Smooth muscle cell (in vitro differentiated cells): ENCODE measurements around the gene CACNA1C. TPM values are rescaled to one million over a fixed set of nuclear protein-coding genes. Genes with fewer than 3 reads are reported as not detected.
A peak's percentile ranks its signal among the peaks of the same experiment; 100 is the strongest.

Experiments
- DNase-seq: peaks from one replicate; lab custom pipeline; 2025; ENCODE audit not compliant: unreplicated experiment; lab: John Stamatoyannopoulos, UW
- H2AFZ ChIP-seq: fragments of 200-600 bp; sonication (generic); 2 replicates; pipeline ENCODE4 v1.6.0; 2016; ENCODE audit warnings: antibody characterized with exemption, low read depth, mild to moderate bottlenecking
- H3F3A ChIP-seq: fragments of 200-600 bp; sonication (generic); 2 replicates; pipeline ENCODE4 v1.6.0; 2017; ENCODE audit warnings: antibody characterized with exemption, low read depth
- H3K27ac ChIP-seq: fragments of 200-600 bp; sonication (generic); 2 replicates; pipeline ENCODE4 v1.5.1; 2016; ENCODE audit warnings: low read depth, mild to moderate bottlenecking
- H3K27me3 ChIP-seq: fragments of 200-600 bp; sonication (generic); 2 replicates; pipeline ENCODE4 v1.6.1; 2016; ENCODE audit warnings: low read depth, mild to moderate bottlenecking
- H3K36me3 ChIP-seq: fragments of 200-600 bp; sonication (generic); 2 replicates; pipeline ENCODE4 v1.5.1; 2016; ENCODE audit warnings: low read depth
- H3K4me1 ChIP-seq: fragments of 200-600 bp; sonication (generic); 2 replicates; pipeline ENCODE4 v1.5.1; 2016; ENCODE audit warnings: low read depth
- H3K4me2 ChIP-seq: fragments of 200-600 bp; sonication (generic); 2 replicates; pipeline ENCODE4 v1.6.0; 2016; ENCODE audit warnings: mild to moderate bottlenecking
- H3K4me3 ChIP-seq: fragments of 200-600 bp; sonication (generic); 2 replicates; pipeline ENCODE4 v1.5.1; 2016; ENCODE audit warnings: mild to moderate bottlenecking
- H3K79me2 ChIP-seq: fragments of 200-600 bp; sonication (generic); 2 replicates; pipeline ENCODE4 v1.6.0; 2016; ENCODE audit warnings: low read depth, mild to moderate bottlenecking
- H3K9ac ChIP-seq: fragments of 200-600 bp; sonication (generic); 2 replicates; pipeline ENCODE4 v1.6.0; 2016; ENCODE audit warnings: low read depth
- H3K9me3 ChIP-seq: fragments of 200-600 bp; sonication (generic); replicated peaks from 2 replicates; pipeline ENCODE4 v1.5.1; 2016; ENCODE audit warnings: low read depth
- H4K20me1 ChIP-seq: fragments of 200-600 bp; sonication (generic); 2 replicates; pipeline ENCODE4 v1.6.0; 2016; ENCODE audit warnings: low read depth
- CTCF ChIP-seq: fragments of 200-600 bp; sonication (generic); IDR thresholded peaks from 2 replicates; pipeline ENCODE4 v1.5.1; 2017; ENCODE audit warnings: borderline replicate concordance, mild to moderate bottlenecking, antibody characterized with exemption; ENCODE audit not compliant: insufficient read depth, poor library complexity, severe bottlenecking
- WGBS: methylation state at CpG from one replicate; pipeline ENCODE4 v1.1.7; 2016; ENCODE audit warnings: low lambda C conversion rate; 5-methylcytosine and 5-hydroxymethylcytosine counted together
- polyA plus RNA-seq: library from polyadenylated mRNA; unstranded; fragments of >200 nt; fragmentation: Nextera tagmentation; extraction: Ambion mirVana; gene quantifications from 2 replicates; pipeline ENCODE4 v1.2.1, GENCODE V29; 2016
- total RNA-seq: library from RNA; depleted of rRNA; stranded (reverse); fragments of >200 nt; gene quantifications from 2 replicates; pipeline ENCODE4 v1.2.3, GENCODE V29; 2014

Gene CACNA1C
- total and polyA plus RNA-seq, 2 experiments from 2014 or later = 1.6 to 4.5 TPM

- Histone ChIP-seq H3K36me3 (no peaks in the 10 kb centered on the region), H3K9me3 (no peaks in the 10 kb centered on the region), H3K27ac (peak overlapping the region; percentile 9), H3K4me3 (no peak overlapping the region), H3F3A (peaks cover 5% of the 10 kb centered on the region), H3K4me1 (peaks cover 13% of the 10 kb centered on the region), H4K20me1 (no peaks in the 10 kb centered on the region), H3K9ac (no peak overlapping the region), H2AFZ (peak overlapping the region; percentile 18), H3K79me2 (no peaks in the 10 kb centered on the region), H3K4me2 (peak overlapping the region; percentile 59), H3K27me3 (no peaks in the 10 kb centered on the region)
- 28% methylated on average over 12 of the region's 12 CpGs for WGBS
- no peak for DNase-seq
- TF ChIP-seq CTCF = no peak
Observed at GRCh38 chr12:2172491-2173214, 119.9 kb downstream of the CACNA1C start.

- WGBS = 73% methylated on average over 4 of the region's 4 CpGs
- H3K4me3 ChIP-seq = no peak overlapping the region
- peaks cover 13% of the 10 kb centered on the region for H3K4me1 ChIP-seq
- peaks cover 5% of the 10 kb centered on the region for H3F3A ChIP-seq
- DNase-seq = no peak
- H3K4me2 ChIP-seq = no peak overlapping the region
- H3K9me3 ChIP-seq = no peaks in the 10 kb centered on the region
- no peaks in the 10 kb centered on the region for H3K36me3 ChIP-seq
- no peaks in the 10 kb centered on the region for H3K27me3 ChIP-seq
- no peak overlapping the region for H2AFZ ChIP-seq
- no peaks in the 10 kb centered on the region for H4K20me1 ChIP-seq
- no peak for TF ChIP-seq CTCF
- H3K9ac ChIP-seq = no peak overlapping the region
- no peaks in the 10 kb centered on the region for H3K79me2 ChIP-seq
- no peak overlapping the region for H3K27ac ChIP-seq
Observed at GRCh38 chr12:2173971-2174370, 121.2 kb downstream of the CACNA1C start.

GRCh38 chr12:2177003-2177402, 124.2 kb downstream of the CACNA1C start:
- 95% methylated on average over 6 of the region's 6 CpGs for WGBS
- H3K4me2 ChIP-seq = no peak overlapping the region
- peaks cover 14% of the 10 kb centered on the region for H3K4me1 ChIP-seq
- DNase-seq = no peak
- H3K9me3 ChIP-seq = no peaks in the 10 kb centered on the region
- peaks cover 5% of the 10 kb centered on the region for H3F3A ChIP-seq
- H3K27me3 ChIP-seq = no peaks in the 10 kb centered on the region
- no peak for TF ChIP-seq CTCF
- H3K4me3 ChIP-seq = no peak overlapping the region
- no peaks in the 10 kb centered on the region for H3K79me2 ChIP-seq
- H3K9ac ChIP-seq = no peak overlapping the region
- no peaks in the 10 kb centered on the region for H4K20me1 ChIP-seq
- no peaks in the 10 kb centered on the region for H3K36me3 ChIP-seq
- no peak overlapping the region for H2AFZ ChIP-seq
- no peak overlapping the region for H3K27ac ChIP-seq

- H3K79me2 ChIP-seq = no peaks in the 10 kb centered on the region
- no peaks in the 10 kb centered on the region for H3K27me3 ChIP-seq
- no peak overlapping the region for H3K27ac ChIP-seq
- DNase-seq = no peak
- no peak overlapping the region for H2AFZ ChIP-seq
- H3K4me3 ChIP-seq = no peak overlapping the region
- no peaks in the 10 kb centered on the region for H4K20me1 ChIP-seq
- no peaks in the 10 kb centered on the region for H3K9me3 ChIP-seq
- H3F3A ChIP-seq = no peaks in the 10 kb centered on the region
- WGBS = 73% methylated on average over 3 of the region's 3 CpGs
- no peak overlapping the region for H3K4me2 ChIP-seq
- TF ChIP-seq CTCF = no peak
- peaks cover 7% of the 10 kb centered on the region for H3K4me1 ChIP-seq
- H3K36me3 ChIP-seq = no peaks in the 10 kb centered on the region
- H3K9ac ChIP-seq = no peak overlapping the region
Observed at GRCh38 chr12:2177751-2178150, 125.0 kb downstream of the CACNA1C start.
